OCI-M2 (cell line): ENCODE results near the gene NDRG3.
"Not testable (repeated sequence)": the region's sequence is repeated elsewhere in the genome, so short reads cannot be mapped to it uniquely, and the experiment has no call there.

Experiments
- DNase-seq: peaks from one replicate; lab custom pipeline; 2025; ENCODE audit not compliant: unreplicated experiment; lab: John Stamatoyannopoulos, UW

Gene NDRG3

DNA sequence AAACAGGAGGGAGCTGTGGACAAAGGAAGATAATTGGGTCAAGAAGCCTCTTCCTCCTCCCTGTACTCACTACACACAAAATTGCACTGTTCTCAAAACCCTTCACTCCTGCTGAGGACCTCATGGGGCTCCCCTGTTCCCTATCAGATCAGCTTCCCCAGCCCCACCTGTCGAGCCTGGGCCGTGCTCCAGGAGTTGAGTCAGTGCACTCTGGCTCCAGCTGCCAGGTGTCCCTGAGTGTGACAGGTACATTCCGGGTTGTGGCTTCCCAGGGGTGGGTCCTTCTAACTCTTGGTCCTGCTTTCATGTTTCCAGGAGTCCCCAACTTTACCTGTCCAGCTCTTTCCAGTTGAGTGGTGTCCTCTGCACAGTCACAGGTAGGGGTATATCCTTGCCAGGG lies 131.9 kb downstream of the NDRG3 start:
- no peak for DNase-seq

DNA sequence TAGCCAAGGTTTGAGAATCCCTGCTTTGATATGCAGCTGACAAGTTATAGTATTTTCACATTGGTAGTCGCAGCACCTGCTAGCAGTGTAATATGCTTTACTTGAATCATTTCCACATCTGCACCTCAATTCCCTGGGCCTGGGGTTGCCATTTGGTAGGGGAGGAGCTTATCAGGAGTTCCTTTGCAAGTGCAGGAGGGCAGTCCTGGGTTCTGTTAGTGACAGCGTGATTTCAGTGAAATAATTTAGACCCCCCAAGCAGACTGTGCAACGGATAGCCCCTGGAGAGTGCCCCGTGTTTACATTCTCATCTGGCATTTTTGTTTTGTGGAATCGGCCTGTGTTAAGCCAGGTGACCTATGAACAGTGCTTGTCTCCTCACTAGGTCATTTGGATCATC lies 134.3 kb downstream of the NDRG3 start:
- DNase-seq = no peak

DNA sequence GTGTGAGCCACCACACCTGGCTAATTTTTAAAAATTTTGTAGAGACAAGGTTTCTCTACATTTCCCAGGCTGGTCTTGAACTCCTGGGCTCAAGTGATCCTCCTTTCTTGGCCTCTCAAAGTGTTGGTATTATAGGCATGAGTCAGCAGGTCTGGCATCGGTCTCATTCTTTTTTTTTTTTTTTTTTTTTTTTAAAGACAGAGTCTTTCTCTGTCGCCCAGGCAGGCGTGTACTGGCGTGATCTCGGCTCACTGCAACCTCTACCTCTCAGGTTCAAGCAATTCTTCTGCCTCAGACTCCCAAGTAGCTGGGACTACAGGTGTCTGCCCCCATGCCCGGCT lies 137.5 kb downstream of the NDRG3 start:
- not testable (repeated sequence) for DNase-seq

DNA sequence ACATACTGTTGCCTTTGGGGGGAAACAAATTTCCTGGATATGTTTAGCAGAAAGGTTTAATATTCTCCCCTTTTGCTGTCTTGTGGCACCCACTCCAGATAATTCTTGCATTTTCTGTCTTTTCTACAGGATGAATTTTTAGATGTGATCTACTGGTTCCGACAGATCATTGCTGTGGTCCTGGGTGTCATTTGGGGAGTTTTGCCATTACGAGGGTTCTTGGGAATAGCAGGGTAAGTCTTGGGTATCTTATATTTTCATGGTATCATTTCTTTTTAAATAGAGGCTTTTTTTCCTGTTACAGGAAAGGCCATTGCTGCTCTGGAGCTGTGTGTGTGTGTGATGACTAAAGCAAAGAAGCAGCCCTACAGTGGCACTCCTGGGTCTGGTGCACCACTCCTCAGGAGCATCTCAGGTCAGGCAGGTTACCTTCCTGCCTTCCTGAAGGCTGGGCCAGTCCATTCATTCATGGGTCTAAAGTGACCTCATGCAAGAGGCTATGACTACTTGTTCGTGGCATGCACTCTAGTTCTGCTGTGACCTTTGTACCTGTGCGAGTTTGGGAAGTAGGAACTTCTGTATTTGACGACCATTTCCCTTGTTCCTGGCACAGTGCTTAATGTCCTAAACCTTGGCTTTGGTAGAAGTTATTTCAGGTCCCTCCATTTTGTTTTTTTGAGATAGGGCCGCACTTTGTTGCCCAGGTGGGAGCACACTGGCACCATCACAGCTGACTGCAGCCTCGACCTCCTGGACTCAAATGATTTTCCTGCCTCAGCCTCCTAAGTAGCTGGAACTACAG lies 138.1 kb downstream of the NDRG3 start:
- DNase-seq = no peak

DNA sequence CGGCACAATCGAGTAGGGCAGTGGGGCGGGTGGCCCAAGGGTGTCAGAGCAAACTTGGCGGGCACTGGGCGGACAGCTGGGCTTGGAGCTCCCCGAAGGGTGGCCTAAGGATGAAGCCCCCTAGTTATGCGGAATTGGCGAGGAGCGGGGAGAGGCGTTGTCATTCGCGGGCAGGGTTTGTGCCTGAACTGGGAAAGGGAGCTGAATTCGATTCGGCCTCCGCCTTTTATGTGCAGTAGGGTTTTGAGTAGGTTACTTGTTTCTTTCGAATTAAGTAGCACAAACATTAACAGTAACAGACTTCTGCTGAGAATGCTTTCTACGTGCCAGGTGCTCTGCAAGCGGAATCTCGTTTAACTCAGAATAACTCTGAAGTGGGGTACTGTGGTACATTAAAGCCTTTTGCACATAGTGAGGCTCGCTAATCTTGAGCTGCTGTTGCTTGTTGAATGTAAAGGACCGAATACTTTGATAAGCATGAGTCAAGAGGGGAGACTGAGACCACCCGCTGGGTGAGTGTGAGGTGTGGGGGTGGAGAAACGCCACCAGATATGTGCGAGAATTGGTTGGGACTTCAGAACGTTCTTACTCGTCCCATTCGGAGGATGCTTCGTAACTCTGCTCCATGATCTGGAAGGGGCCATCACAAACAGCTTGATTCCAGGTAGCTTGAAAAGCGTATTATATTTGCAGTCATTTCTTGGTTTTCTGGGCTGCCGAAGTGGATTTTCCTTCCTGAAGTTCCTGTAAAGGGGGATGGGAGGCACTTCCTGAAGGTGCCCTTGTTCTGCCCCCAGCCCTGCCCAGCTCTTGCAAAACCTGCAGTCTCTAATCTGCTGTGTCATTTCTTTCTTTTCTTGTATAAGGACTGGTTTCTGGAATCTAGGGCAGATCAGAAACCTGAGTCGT lies 139.5 kb downstream of the NDRG3 start:
- DNase-seq = no peak

DNA sequence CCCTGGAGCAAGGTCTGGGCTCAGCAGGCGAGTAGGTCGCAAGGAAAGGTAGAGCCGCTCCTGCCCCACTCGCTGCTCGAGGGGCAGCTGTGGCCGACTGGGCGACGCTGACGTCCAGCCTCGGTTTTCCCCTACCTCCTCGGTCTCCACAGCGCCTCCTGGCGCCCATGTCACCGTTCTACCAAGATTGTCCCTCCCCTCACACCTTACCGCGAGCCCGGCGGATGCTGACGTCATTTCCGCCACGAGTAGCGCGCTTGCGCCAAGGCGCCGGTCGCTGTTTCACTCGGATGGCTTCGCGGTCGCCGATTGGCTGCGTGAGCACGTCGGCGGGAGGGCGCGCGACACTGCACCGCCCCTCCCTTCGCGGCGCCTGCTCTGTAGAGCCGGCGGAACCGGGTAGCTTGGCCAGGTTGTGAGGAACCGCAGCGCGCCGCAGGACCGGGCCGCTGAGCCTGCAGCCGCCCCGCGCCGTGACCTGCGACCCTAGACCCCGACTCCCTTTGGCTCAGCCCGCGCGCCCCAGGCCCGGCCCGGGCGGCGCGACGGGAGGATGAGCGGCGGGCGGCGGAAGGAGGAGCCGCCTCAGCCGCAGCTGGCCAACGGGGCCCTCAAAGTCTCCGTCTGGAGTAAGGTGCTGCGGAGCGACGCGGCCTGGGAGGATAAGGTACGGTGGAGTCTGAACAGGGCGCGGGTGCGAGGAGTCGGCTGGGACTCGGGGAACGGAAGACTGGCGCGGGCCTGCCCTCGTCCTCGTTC lies 140.3 kb downstream of the NDRG3 start, which contains the start of gene RAB5IF:
Gene RAB5IF, plus strand, starts transcription at position 381 of the 759 bp plus-strand sequence. Its CDS starts 173 bp downstream, at position 554.
- DNase-seq = peak; percentile 94

DNA sequence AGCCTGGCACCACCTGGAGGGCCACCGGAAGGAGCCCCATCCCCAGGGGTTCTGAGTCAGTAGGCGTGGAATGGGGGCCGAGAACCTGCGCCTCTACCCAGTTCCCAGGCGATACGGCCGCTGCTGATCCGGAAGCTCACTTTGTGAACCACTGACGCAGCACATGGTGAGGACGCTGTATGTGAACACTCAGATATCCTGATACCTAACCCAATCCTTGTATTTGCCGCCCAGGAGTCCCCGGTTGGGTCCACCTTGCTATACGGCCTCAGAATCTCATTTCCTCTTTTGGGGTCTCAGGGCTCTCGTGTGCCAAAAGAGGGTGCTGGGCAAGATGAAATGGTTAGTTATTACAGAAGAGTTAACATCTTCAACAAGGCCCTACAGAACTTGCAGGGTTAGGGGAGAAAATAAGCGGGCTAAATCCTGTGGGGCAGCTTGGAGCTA lies 140.9 kb downstream of the NDRG3 start:
- DNase-seq = no peak
